ENCODE results near the gene CBX4. TPM values are rescaled to one million over a fixed set of nuclear protein-coding genes. Genes with fewer than 3 reads are reported as not detected.

CBX4 gene
- total and polyA plus RNA-seq, 2 of the 13 experiments (the other 11 are each of a cell fraction or from before 2014, with no cell fraction given): 25.8 to 50.8 TPM

DNA sequence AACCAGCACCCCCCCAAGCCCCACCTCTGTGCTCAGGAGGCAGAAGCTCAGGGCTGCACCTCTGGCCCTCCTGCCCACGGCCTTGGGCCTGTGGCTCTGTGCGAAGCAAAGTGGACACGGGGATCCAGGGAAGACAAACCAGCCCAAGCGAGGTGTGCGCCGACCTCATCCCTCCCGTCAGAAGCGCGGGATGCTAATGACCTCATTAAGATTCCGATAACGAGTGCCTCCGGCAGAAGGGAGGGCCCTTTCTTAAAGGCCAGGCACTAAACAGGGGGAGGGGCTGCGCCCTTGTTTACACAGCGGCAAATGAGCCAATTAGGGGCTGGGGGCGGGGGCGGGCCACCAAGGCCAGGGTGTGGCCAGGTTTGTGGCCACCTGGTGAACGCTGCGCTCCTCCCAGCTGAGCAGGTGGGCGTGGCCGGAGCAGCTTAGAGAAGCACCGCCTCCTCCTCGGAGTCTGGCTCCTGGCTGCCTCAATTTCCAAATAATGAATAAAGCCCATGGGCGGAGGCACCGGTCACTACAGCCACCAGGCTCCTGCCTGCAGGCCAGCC, 3.2 kb downstream of the CBX4 start (continued):
- TF ChIP-seq, protein P1, sequence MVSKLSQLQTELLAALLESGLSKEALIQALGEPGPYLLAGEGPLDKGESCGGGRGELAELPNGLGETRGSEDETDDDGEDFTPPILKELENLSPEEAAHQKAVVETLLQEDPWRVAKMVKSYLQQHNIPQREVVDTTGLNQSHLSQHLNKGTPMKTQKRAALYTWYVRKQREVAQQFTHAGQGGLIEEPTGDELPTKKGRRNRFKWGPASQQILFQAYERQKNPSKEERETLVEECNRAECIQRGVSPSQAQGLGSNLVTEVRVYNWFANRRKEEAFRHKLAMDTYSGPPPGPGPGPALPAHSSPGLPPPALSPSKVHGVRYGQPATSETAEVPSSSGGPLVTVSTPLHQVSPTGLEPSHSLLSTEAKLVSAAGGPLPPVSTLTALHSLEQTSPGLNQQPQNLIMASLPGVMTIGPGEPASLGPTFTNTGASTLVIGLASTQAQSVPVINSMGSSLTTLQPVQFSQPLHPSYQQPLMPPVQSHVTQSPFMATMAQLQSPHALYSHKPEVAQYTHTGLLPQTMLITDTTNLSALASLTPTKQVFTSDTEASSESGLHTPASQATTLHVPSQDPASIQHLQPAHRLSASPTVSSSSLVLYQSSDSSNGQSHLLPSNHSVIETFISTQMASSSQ (IDR thresholded peaks at IDR 0.05; ENCODE audit: low read depth): no peak
- TF ChIP-seq, protein P1 (CRISPR knock-in tag; IDR thresholded peaks at IDR 0.05; ENCODE audit: borderline replicate concordance): no peak
- TF ChIP-seq YY1 (IDR thresholded peaks at IDR 0.05; ENCODE audit: insufficient read depth, insufficient replicate concordance, low read depth, low read length) (no peak), ZNF121 (CRISPR knock-in tag; IDR thresholded peaks at IDR 0.05) (no peak), ZBTB46 (CRISPR knock-in tag; IDR thresholded peaks at IDR 0.05; ENCODE audit: borderline replicate concordance) (no peak), CCDC6 (CRISPR knock-in tag; IDR thresholded peaks at IDR 0.05) (0 out of 2 replicates have a peak, but pooled peaks have one; percentile 30), ZNF326 (CRISPR knock-in tag; IDR thresholded peaks at IDR 0.05; ENCODE audit: borderline replicate concordance) (no peak), ZNF343 (CRISPR knock-in tag; IDR thresholded peaks at IDR 0.05) (no peak), TBL1XR1 (IDR thresholded peaks at IDR 0.05; ENCODE audit: borderline replicate concordance, low read length, partially characterized antibody) (no peak), ZZZ3 (CRISPR knock-in tag; IDR thresholded peaks at IDR 0.05; ENCODE audit: borderline replicate concordance) (no peak), ZNF615 (CRISPR knock-in tag; IDR thresholded peaks at IDR 0.05; ENCODE audit: borderline replicate concordance) (no peak), RBFOX2 (IDR thresholded peaks at IDR 0.05; ENCODE audit: low read depth, low read length) (peak; percentile 54), SOX5 (CRISPR knock-in tag; IDR thresholded peaks at IDR 0.05; ENCODE audit: borderline replicate concordance) (no peak), PCBP2 (optimal IDR thresholded peaks at IDR 0.05; ENCODE audit: low read depth, low read length, poor library complexity, severe bottlenecking) (no peak), DBP (CRISPR knock-in tag; IDR thresholded peaks at IDR 0.05; ENCODE audit: not compliant biosample characterization) (no peak), RFX3 (CRISPR knock-in tag; IDR thresholded peaks at IDR 0.05) (no peak), ZNF781 (CRISPR knock-in tag; IDR thresholded peaks at IDR 0.05; ENCODE audit: borderline replicate concordance, not compliant biosample characterization) (no peak), ATAD3A (CRISPR knock-in tag; IDR thresholded peaks at IDR 0.05) (no peak), ZBTB2 (CRISPR knock-in tag; IDR thresholded peaks at IDR 0.05; ENCODE audit: low read depth) (no peak)
- TF ChIP-seq, protein P2, sequence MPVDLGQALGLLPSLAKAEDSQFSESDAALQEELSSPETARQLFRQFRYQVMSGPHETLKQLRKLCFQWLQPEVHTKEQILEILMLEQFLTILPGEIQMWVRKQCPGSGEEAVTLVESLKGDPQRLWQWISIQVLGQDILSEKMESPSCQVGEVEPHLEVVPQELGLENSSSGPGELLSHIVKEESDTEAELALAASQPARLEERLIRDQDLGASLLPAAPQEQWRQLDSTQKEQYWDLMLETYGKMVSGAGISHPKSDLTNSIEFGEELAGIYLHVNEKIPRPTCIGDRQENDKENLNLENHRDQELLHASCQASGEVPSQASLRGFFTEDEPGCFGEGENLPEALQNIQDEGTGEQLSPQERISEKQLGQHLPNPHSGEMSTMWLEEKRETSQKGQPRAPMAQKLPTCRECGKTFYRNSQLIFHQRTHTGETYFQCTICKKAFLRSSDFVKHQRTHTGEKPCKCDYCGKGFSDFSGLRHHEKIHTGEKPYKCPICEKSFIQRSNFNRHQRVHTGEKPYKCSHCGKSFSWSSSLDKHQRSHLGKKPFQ (CRISPR knock-in tag; IDR thresholded peaks at IDR 0.05; ENCODE audit: insufficient replicate concordance): no peak
